Ishikawa (cell line): ENCODE results near the gene GAS6.

ENCODE experiments used
- CEBPB ChIP-seq: IDR thresholded peaks from 2 replicates; pipeline ENCODE4 v1.6.1; 2012
- MAX ChIP-seq: IDR thresholded peaks from 2 replicates; pipeline ENCODE4 v1.6.1; 2012
- TEAD4 ChIP-seq: IDR thresholded peaks from 2 replicates; pipeline ENCODE4 v1.6.1; 2012
- ZBTB7A ChIP-seq: IDR thresholded peaks from 2 replicates; pipeline ENCODE4 v1.6.1; 2012; ENCODE audit warnings: low read depth

GRCh38 chr13:113848020-113848419 is 15.9 kb downstream of the GAS6 start:
- no peak for TF ChIP-seq TEAD4
- no peak for TF ChIP-seq MAX
- TF ChIP-seq ZBTB7A = no peak
- no peak for TF ChIP-seq CEBPB
